H1 (cell line): ENCODE results near the gene ECSIT.

ENCODE experiments used
- CHD2 ChIP-seq: IDR thresholded peaks from 2 replicates; pipeline ENCODE4 v1.6.1; 2012; ENCODE audit warnings: low read length, improper control_type of control experiment
- EZH2 ChIP-seq: fragments of 200-600 bp; sonication (generic); IDR thresholded peaks from 2 replicates; pipeline ENCODE4 v1.7.1; 2012; ENCODE audit warnings: low read depth, mild to moderate bottlenecking, moderate library complexity, low read length, inconsistent platforms; ENCODE audit not compliant: severe bottlenecking
- GABPA ChIP-seq: IDR thresholded peaks from 2 replicates; pipeline ENCODE4 v1.6.1; 2011; ENCODE audit warnings: mild to moderate bottlenecking, low read length, moderate library complexity, borderline replicate concordance; ENCODE audit not compliant: insufficient read depth
- POLR2AphosphoS5 ChIP-seq: IDR thresholded peaks from 2 replicates; pipeline ENCODE4 v1.6.1; 2011; ENCODE audit warnings: low read depth, low read length
- TF ChIP-seq, protein P1 (sequence below), 3 experiments: IDR thresholded peaks; 1 replicate in 2 of 3; 2 replicates in 1 of 3; pipeline versions ENCODE4 v1.5.1 to v1.6.1; 2011; ENCODE audit warnings: low read length in 3 of 3, mild to moderate bottlenecking in 3 of 3, inconsistent platforms in 2 of 3, low read depth in 1 of 3, moderate library complexity in 1 of 3; ENCODE audit not compliant: insufficient read depth in 1 of 3; ENCODE audit errors: control extremely low read depth in 1 of 3

DNA sequence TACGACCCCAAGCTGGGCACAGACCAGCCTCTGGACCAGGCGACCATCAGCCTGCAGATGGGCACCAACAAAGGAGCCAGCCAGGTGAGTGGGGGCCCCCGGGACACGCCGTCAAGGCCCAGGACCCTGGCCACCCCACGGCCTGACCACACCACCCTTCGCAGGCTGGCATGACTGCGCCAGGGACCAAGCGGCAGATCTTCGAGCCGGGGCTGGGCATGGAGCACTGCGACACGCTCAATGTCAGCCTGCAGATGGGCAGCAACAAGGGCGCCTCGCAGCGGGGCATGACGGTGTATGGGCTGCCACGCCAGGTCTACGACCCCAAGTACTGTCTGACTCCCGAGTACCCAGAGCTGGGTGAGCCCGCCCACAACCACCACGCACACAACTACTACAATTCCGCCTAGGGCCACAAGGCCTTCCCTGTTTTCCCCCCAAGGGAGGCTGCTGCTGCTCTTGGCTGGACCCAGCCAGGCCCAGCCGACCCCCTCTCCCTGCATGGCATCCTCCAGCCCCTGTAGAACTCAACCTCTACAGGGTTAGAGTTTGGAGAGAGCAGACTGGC lies 20.5 kb upstream of the ECSIT start:
- TF ChIP-seq, protein P1, sequence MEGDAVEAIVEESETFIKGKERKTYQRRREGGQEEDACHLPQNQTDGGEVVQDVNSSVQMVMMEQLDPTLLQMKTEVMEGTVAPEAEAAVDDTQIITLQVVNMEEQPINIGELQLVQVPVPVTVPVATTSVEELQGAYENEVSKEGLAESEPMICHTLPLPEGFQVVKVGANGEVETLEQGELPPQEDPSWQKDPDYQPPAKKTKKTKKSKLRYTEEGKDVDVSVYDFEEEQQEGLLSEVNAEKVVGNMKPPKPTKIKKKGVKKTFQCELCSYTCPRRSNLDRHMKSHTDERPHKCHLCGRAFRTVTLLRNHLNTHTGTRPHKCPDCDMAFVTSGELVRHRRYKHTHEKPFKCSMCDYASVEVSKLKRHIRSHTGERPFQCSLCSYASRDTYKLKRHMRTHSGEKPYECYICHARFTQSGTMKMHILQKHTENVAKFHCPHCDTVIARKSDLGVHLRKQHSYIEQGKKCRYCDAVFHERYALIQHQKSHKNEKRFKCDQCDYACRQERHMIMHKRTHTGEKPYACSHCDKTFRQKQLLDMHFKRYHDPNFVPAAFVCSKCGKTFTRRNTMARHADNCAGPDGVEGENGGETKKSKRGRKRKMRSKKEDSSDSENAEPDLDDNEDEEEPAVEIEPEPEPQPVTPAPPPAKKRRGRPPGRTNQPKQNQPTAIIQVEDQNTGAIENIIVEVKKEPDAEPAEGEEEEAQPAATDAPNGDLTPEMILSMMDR (IDR thresholded peaks at IDR 0.05; ENCODE audit: control extremely low read depth in 1 of 3, insufficient read depth in 1 of 3, low read depth in 1 of 3, low read length in 3 of 3) = no peak
- TF ChIP-seq POLR2AphosphoS5 = no peak
- TF ChIP-seq EZH2 = no peak
- TF ChIP-seq CHD2 = no peak
- TF ChIP-seq GABPA = no peak
